Fibroblast of lung (primary cell): ENCODE results near the gene NDUFV2. TPM values are rescaled to one million over a fixed set of nuclear protein-coding genes. Genes with fewer than 3 reads are reported as not detected.

Experiments
- DNase-seq, 2 donors: peaks; one replicate each; pipeline versions ENCODE4 v3.0.0 to v3.0.0-alpha.2; 2010; ENCODE audit warnings: low read depth in 2 of 2
- H2AFZ ChIP-seq: 2 replicates; pipeline ENCODE4 v1.5.1; 2012; ENCODE audit warnings: low read length, control low read depth, inconsistent platforms
- H3K27ac ChIP-seq: 2 replicates; pipeline ENCODE4 v1.5.1; 2011; ENCODE audit warnings: low read length, control low read depth; ENCODE audit not compliant: insufficient read depth
- H3K27me3 ChIP-seq: 2 replicates; pipeline ENCODE4 v1.5.1; 2011; ENCODE audit warnings: mild to moderate bottlenecking, low read length; ENCODE audit not compliant: control insufficient read depth, insufficient read depth
- H3K36me3 ChIP-seq: 2 replicates; pipeline ENCODE4 v1.5.1; 2011; ENCODE audit warnings: low read length; ENCODE audit not compliant: control insufficient read depth, insufficient read depth
- H3K4me1 ChIP-seq: 2 replicates; pipeline ENCODE4 v1.5.1; 2011; ENCODE audit warnings: low read length; ENCODE audit not compliant: control insufficient read depth, insufficient read depth; ENCODE audit errors: extremely low read depth
- H3K4me2 ChIP-seq: 2 replicates; pipeline ENCODE4 v1.5.1; 2011; ENCODE audit warnings: low read length, control low read depth; ENCODE audit not compliant: insufficient read depth; ENCODE audit errors: extremely low read depth
- H3K4me3 ChIP-seq, 4 experiments: fragments of 200-600 bp in 1 of 4; sonication (generic) in 1 of 4; replicated peaks in 1 of 4; 2 replicates each; pipeline ENCODE4 v1.5.1; 2011 to 2016; ENCODE audit warnings: low read length in 4 of 4, low read depth in 3 of 4, mild to moderate bottlenecking in 3 of 4, control low read depth in 2 of 4, inconsistent platforms in 1 of 4, mixed read lengths in 1 of 4; ENCODE audit not compliant: insufficient read depth in 1 of 4; ENCODE audit errors: control extremely low read depth in 1 of 4
- H3K79me2 ChIP-seq: 2 replicates; pipeline ENCODE4 v1.5.1; 2012; ENCODE audit warnings: mild to moderate bottlenecking, low read length, inconsistent platforms; ENCODE audit not compliant: control insufficient read depth, insufficient read depth
- H3K9ac ChIP-seq: 2 replicates; pipeline ENCODE4 v1.5.1; 2011; ENCODE audit warnings: mild to moderate bottlenecking, low read length, control low read depth; ENCODE audit not compliant: insufficient read depth
- H3K9me3 ChIP-seq: 2 replicates; pipeline ENCODE4 v1.5.1; 2012; ENCODE audit warnings: low read depth, low read length; ENCODE audit not compliant: control insufficient read depth, insufficient read depth
- H4K20me1 ChIP-seq: 2 replicates; pipeline ENCODE4 v1.5.1; 2011; ENCODE audit warnings: low read length; ENCODE audit not compliant: control insufficient read depth, insufficient read depth; ENCODE audit errors: extremely low read depth
- EZH2 ChIP-seq: IDR thresholded peaks from 2 replicates; pipeline ENCODE4 v1.5.1; 2012; ENCODE audit warnings: low read length, control low read depth, mild to moderate bottlenecking; ENCODE audit errors: missing control alignments
- polyA plus RNA-seq, 2 donors: library from polyadenylated mRNA; depleted of rRNA in 1 of 2; stranded (reverse) in 1 of 2; unstranded in 1 of 2; fragments of >200 nt; gene quantifications; 2 replicates each; pipeline ENCODE4 v1.2.1, GENCODE V29; 2011 to 2012; ENCODE audit warnings: missing spikeins in 1 of 2
- total RNA-seq: library from RNA; depleted of rRNA; stranded (reverse); fragments of >200 nt; gene quantifications from 2 replicates; pipeline ENCODE4 v1.2.1, GENCODE V29; 2014
- TF ChIP-seq, protein P1 (sequence below), 2 donors: IDR thresholded peaks in 1 of 2; conservative IDR thresholded peaks in 1 of 2; 1 replicate in 1 of 2; 2 replicates in 1 of 2; pipeline ENCODE4 v1.5.1; 2011 to 2012; ENCODE audit warnings: low read length in 2 of 2, control low read depth in 1 of 2, inconsistent platforms in 1 of 2, low read depth in 1 of 2, mild to moderate bottlenecking in 1 of 2

The NDUFV2 gene
- total and polyA plus RNA-seq, 2 donors (not counting 1 experiment from before 2014, with no cell fraction given): 97.3 to 133 TPM

DNA sequence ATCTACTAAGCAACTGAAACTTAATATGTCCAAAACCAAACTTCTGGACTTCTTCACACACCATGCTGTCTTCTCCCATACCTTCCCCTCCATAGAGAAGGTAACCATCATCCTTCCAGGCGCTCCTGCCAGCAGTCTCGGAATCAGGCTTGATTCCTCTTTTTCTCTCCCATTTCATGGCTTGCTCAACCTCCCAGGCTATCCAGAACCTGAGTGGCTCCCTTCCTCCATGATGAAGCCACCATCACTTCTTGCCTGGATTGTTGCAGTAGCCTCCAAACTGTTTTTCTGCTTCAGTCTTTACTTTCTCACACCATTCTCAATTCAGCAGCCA, 40.1 kb upstream of the NDUFV2 start:
- H3K4me3 ChIP-seq: no peak overlapping the region
- no peaks in the 10 kb centered on the region for H3K79me2 ChIP-seq
- no peaks in the 10 kb centered on the region for H3K9me3 ChIP-seq
- H3K36me3 ChIP-seq: no peaks in the 10 kb centered on the region
- H3K4me1 ChIP-seq: no peaks in the 10 kb centered on the region
- TF ChIP-seq EZH2: no peak
- TF ChIP-seq, protein P1, sequence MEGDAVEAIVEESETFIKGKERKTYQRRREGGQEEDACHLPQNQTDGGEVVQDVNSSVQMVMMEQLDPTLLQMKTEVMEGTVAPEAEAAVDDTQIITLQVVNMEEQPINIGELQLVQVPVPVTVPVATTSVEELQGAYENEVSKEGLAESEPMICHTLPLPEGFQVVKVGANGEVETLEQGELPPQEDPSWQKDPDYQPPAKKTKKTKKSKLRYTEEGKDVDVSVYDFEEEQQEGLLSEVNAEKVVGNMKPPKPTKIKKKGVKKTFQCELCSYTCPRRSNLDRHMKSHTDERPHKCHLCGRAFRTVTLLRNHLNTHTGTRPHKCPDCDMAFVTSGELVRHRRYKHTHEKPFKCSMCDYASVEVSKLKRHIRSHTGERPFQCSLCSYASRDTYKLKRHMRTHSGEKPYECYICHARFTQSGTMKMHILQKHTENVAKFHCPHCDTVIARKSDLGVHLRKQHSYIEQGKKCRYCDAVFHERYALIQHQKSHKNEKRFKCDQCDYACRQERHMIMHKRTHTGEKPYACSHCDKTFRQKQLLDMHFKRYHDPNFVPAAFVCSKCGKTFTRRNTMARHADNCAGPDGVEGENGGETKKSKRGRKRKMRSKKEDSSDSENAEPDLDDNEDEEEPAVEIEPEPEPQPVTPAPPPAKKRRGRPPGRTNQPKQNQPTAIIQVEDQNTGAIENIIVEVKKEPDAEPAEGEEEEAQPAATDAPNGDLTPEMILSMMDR (conservative IDR thresholded peaks at IDR 0.05 in 1 of 2, IDR thresholded peaks at IDR 0.05 in 1 of 2; ENCODE audit: low read depth in 1 of 2, low read length in 2 of 2): no peak
- H3K4me2 ChIP-seq: no peak overlapping the region
- no peak overlapping the region for H2AFZ ChIP-seq
- H3K27me3 ChIP-seq: no peaks in the 10 kb centered on the region
- no peak for DNase-seq
- H4K20me1 ChIP-seq: no peaks in the 10 kb centered on the region
- no peak overlapping the region for H3K9ac ChIP-seq
- H3K27ac ChIP-seq: no peak overlapping the region

- Histone ChIP-seq H3K27me3 (no peaks in the 10 kb centered on the region), H3K36me3 (no peaks in the 10 kb centered on the region)
- no peak for DNase-seq
Observed at GRCh38 chr18:9065864-9066263, 36.6 kb upstream of the NDUFV2 start.

DNA sequence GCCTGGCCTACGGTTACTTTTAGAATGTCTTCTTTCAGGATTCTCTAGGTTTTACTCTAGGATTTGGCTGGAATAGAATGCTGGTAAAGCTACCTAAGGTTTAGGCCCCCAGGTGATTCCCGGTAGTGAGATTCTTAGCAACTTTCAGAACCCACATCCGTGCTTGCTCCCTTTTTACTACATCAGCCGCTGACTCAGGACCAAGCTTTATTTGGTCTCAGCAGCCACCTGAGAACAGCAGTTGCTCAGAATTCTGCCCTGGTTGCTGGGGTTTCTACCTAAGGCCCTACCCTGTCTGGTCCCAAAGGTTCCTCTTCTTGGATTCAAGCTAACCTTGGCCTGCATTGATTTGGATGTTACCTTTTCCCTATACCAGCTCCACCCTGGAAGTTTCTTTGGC, 36.1 kb upstream of the NDUFV2 start:
- Histone ChIP-seq H3K4me2 (no peak overlapping the region), H2AFZ (no peak overlapping the region), H3K9ac (no peak overlapping the region), H3K27ac (no peak overlapping the region), H3K4me1 (no peaks in the 10 kb centered on the region), H3K27me3 (no peaks in the 10 kb centered on the region), H4K20me1 (no peaks in the 10 kb centered on the region), H3K9me3 (no peaks in the 10 kb centered on the region), H3K36me3 (no peaks in the 10 kb centered on the region), H3K4me3 (no peak overlapping the region), H3K79me2 (no peaks in the 10 kb centered on the region)
- TF ChIP-seq EZH2: no peak
- TF ChIP-seq, protein P1 (conservative IDR thresholded peaks at IDR 0.05 in 1 of 2, IDR thresholded peaks at IDR 0.05 in 1 of 2; ENCODE audit: low read depth in 1 of 2, low read length in 2 of 2): no peak
- no peak for DNase-seq

More at GRCh38 chr18:9065864-9066263, 36.6 kb upstream of the NDUFV2 start:
- Histone ChIP-seq H3K79me2 (no peaks in the 10 kb centered on the region), H4K20me1 (no peaks in the 10 kb centered on the region), H3K9me3 (no peaks in the 10 kb centered on the region), H3K9ac (no peak overlapping the region), H3K27ac (no peak overlapping the region), H2AFZ (no peak overlapping the region), H3K4me2 (no peak overlapping the region), H3K4me3 (no peak overlapping the region), H3K4me1 (no peaks in the 10 kb centered on the region)
- no peak for TF ChIP-seq EZH2
- TF ChIP-seq, protein P1 (conservative IDR thresholded peaks at IDR 0.05 in 1 of 2, IDR thresholded peaks at IDR 0.05 in 1 of 2; ENCODE audit: low read depth in 1 of 2, low read length in 2 of 2): no peak
